OCI-LY7 (cell line): Measurements from ENCODE around the gene TMEM119. TPM values are rescaled to one million over a fixed set of nuclear protein-coding genes. Genes with fewer than 3 reads are reported as not detected.

ENCODE experiments used
- BruUV-seq: library from RNA; stranded (reverse); fragments of 400-500 nt; replicated peaks from 2 replicates; lab custom pipeline; 2021; lab: Mats Ljungman, UMichigan
- CTCF ChIA-PET: fragments of 300-600 bp; sonication (Branson Sonifier 250); formaldehyde crosslinking; loops from one replicate; lab custom pipeline; 2022; ENCODE audit warnings: antibody characterized with exemption; ENCODE audit not compliant: unreplicated experiment; lab: Charles Lee
- POLR2A ChIA-PET: fragments of 300-600 bp; sonication (Branson Sonifier 250); formaldehyde crosslinking; loops from one replicate; lab custom pipeline; 2022; ENCODE audit warnings: antibody characterized with exemption; lab: Charles Lee
- DNase-seq: peaks from one replicate; pipeline ENCODE4 v3.0.0-alpha.2; 2015; ENCODE audit warnings: low spot score
- H2AFZ ChIP-seq: fragments of 200-600 bp; sonication (generic), shearing (Covaris generic); 2 replicates; pipeline ENCODE4 v1.6.1; 2014; ENCODE audit warnings: mild to moderate bottlenecking, antibody characterized with exemption, low read length, moderate library complexity
- H3K27ac ChIP-seq: fragments of 200-600 bp; sonication (generic); 2 replicates; pipeline ENCODE4 v1.5.1; 2014; ENCODE audit warnings: mixed run types, low read depth, mild to moderate bottlenecking, moderate library complexity, low read length, inconsistent platforms; ENCODE audit not compliant: poor library complexity, severe bottlenecking
- H3K36me3 ChIP-seq: fragments of 200-600 bp; sonication (generic); 2 replicates; pipeline ENCODE4 v1.6.1; 2014; ENCODE audit warnings: mild to moderate bottlenecking, antibody characterized with exemption, low read length, moderate library complexity, mixed read lengths; ENCODE audit not compliant: insufficient read depth
- H3K4me1 ChIP-seq: fragments of 200-600 bp; sonication (generic); 2 replicates; pipeline ENCODE4 v1.5.1; 2014; ENCODE audit warnings: mild to moderate bottlenecking, low read length; ENCODE audit not compliant: insufficient read depth, poor library complexity, severe bottlenecking
- H3K4me2 ChIP-seq: fragments of 200-600 bp; sonication (generic); 2 replicates; pipeline ENCODE4 v1.6.1; 2014; ENCODE audit warnings: mild to moderate bottlenecking, low read length
- H3K4me3 ChIP-seq: fragments of 200-600 bp; sonication (generic); 2 replicates; pipeline ENCODE4 v1.5.1; 2014; ENCODE audit warnings: mild to moderate bottlenecking, low read depth, low read length; ENCODE audit not compliant: poor library complexity, severe bottlenecking
- H3K79me2 ChIP-seq: fragments of 200-600 bp; sonication (generic); 2 replicates; pipeline ENCODE4 v1.6.1; 2016; ENCODE audit warnings: low read depth, mild to moderate bottlenecking, low read length, moderate library complexity, mixed read lengths; ENCODE audit not compliant: insufficient read depth
- H3K9me2 ChIP-seq: fragments of 200-600 bp; sonication (generic); 2 replicates; pipeline ENCODE4 v1.6.1; 2016; ENCODE audit warnings: mild to moderate bottlenecking, low read length, mixed read lengths; ENCODE audit not compliant: insufficient read depth
- H3K9me3 ChIP-seq: fragments of 200-600 bp; sonication (generic); 2 replicates; pipeline ENCODE4 v1.6.1; 2014; ENCODE audit warnings: mild to moderate bottlenecking, mixed run types, low read length, mixed read lengths
- H4K20me1 ChIP-seq: fragments of 200-600 bp; sonication (generic); 2 replicates; pipeline ENCODE4 v1.6.1; 2014; ENCODE audit warnings: mild to moderate bottlenecking, antibody characterized with exemption, low read length, moderate library complexity, mixed read lengths; ENCODE audit not compliant: insufficient read depth
- EZH2phosphoT487 ChIP-seq: fragments of 200-600 bp; sonication (generic); IDR thresholded peaks from 2 replicates; pipeline ENCODE4 v1.6.1; 2018; ENCODE audit warnings: low read depth, borderline replicate concordance, mild to moderate bottlenecking, mixed run types, antibody characterized with exemption, low read length, moderate library complexity, mixed read lengths
- intact Hi-C: fragments of 100-400 bp; cut with micrococcal nuclease; formaldehyde crosslinking; loops from one replicate; pipeline ENCODE4 v1.10.0; 2022; ENCODE audit not compliant: unreplicated experiment
- total RNA-seq, 2 experiments: library from RNA; depleted of rRNA in 1 of 2; stranded (reverse); fragments of >200 nt in 1 of 2; shearing (Covaris generic) in 1 of 2; gene quantifications; 2 replicates each; pipeline ENCODE4 v1.2.3, GENCODE V29; 2014 to 2022
- TF ChIP-seq, protein P1 (sequence below): fragments of 200-600 bp; sonication (generic); conservative IDR thresholded peaks from 2 replicates; pipeline ENCODE4 v1.5.1; 2014; ENCODE audit warnings: mild to moderate bottlenecking, antibody characterized with exemption, low read length, moderate library complexity, mixed read lengths

The TMEM119 gene
- total RNA-seq, 2 experiments from 2014 or later = not detected

DNA sequence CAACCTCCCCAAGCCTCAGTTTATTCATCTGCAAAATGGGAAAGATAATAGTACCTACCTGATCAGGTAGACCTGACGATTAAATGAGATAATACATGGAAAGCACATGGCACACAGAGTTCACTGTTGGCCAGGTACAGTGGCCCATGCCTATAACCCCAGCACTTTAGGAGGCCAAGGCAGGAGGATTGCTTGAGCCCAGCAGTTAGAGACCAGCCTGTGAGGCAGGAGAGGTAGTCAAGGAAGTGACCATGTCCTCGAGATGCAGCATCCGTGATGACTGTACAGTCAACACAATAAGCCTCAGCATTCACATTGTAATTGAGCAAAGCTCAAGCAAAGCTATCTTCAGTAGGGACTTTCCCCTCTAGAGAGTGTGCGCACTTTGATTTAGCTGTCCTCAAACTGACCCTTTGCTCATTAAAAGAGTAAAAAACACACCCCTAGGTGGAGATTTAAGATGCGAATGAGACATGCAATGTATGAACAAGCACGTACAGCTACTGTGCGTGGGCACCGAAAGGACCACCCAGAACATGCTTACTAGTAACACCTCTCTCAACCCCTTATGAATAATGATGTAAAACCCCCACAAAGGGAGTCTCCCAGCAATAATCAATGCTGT, 25.6 kb downstream of the TMEM119 start:
- Histone ChIP-seq H3K79me2 (no peaks in the 10 kb centered on the region), H3K9me2 (no peaks in the 10 kb centered on the region), H3K27ac (no peak overlapping the region), H4K20me1 (no peaks in the 10 kb centered on the region), H3K36me3 (peaks cover 24% of the 10 kb centered on the region), H3K4me2 (peak overlapping the region; percentile 63), H2AFZ (no peak overlapping the region; the same call in 1 of the 2 replicates), H3K9me3 (no peaks in the 10 kb centered on the region), H3K4me3 (no peak overlapping the region), H3K4me1 (peaks cover 70% of the 10 kb centered on the region)
- peak; percentile 16 for DNase-seq
- BruUV-seq = no TSS peak
- POLR2A ChIA-PET = interaction anchor here (0.5 to 15.0 kb wide), 6 partner anchors 40 to 505 kb away, joined by 3 to 309 read pairs (median 4); partner anchors contain the start of gene SELPLG
- CTCF ChIA-PET = interaction anchor here (1.4 kb wide), 1 partner anchor 45 kb away, joined by 3 read pairs; no protein-coding TSS in a partner anchor
- intact Hi-C loops = no loop called here
- TF ChIP-seq EZH2phosphoT487 = no peak
- TF ChIP-seq, protein P1, sequence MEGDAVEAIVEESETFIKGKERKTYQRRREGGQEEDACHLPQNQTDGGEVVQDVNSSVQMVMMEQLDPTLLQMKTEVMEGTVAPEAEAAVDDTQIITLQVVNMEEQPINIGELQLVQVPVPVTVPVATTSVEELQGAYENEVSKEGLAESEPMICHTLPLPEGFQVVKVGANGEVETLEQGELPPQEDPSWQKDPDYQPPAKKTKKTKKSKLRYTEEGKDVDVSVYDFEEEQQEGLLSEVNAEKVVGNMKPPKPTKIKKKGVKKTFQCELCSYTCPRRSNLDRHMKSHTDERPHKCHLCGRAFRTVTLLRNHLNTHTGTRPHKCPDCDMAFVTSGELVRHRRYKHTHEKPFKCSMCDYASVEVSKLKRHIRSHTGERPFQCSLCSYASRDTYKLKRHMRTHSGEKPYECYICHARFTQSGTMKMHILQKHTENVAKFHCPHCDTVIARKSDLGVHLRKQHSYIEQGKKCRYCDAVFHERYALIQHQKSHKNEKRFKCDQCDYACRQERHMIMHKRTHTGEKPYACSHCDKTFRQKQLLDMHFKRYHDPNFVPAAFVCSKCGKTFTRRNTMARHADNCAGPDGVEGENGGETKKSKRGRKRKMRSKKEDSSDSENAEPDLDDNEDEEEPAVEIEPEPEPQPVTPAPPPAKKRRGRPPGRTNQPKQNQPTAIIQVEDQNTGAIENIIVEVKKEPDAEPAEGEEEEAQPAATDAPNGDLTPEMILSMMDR = no peak

DNA sequence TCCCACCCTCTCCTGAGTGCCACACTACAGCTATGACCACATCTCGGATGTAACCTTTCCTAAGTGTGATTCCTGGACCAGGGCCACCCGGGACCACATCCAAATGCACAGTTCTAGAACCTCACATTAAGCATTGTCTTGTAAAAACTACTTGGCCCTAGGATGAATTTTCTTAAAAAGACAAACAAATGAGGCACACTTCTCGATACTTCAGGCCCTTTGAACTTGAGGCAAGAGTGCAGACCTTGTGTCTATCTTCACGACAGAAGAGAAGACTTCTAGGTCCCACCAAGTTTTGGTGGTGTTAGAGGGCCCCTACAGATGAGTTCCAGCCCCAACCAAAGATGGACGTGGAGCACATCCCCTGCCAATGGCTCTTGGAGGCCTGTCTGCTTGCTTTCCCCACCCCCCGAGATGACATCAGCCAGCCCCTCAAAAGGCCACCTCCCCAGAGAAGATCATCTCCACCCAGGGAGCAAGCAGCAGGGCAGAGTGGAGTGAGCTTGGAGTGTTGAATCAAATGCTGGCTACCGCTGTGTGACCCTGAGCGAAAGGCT, 26.2 kb downstream of the TMEM119 start:
- Histone ChIP-seq H3K79me2 (no peaks in the 10 kb centered on the region), H3K4me3 (no peak overlapping the region), H4K20me1 (no peaks in the 10 kb centered on the region), H3K4me2 (no peak overlapping the region), H3K27ac (no peak overlapping the region), H3K9me2 (no peaks in the 10 kb centered on the region), H3K36me3 (peaks cover 29% of the 10 kb centered on the region), H3K9me3 (no peaks in the 10 kb centered on the region), H2AFZ (no peak overlapping the region), H3K4me1 (peaks cover 76% of the 10 kb centered on the region)
- ChIA-PET CTCF (interaction anchor here (2.3 kb wide), 1 partner anchor 46 kb away, joined by 13 read pairs; no protein-coding TSS in a partner anchor), POLR2A (interaction anchor here (2.9 to 15.0 kb wide), 2 partner anchors 46 to 63 kb away, joined by 12 to 309 read pairs; partner anchors contain the start of gene SELPLG)
- BruUV-seq = no TSS peak
- no peak for DNase-seq
- TF ChIP-seq, protein P1 = no peak
- TF ChIP-seq EZH2phosphoT487 = no peak
- intact Hi-C loops = no loop called here
